Right hindlimb (tissue), 1 donor: ENCODE data around the gene SEC24B.

Source experiments
- DNase-seq: peaks from one replicate; pipeline ENCODE4 v3.0.0-alpha.2; 2018

Gene SEC24B

DNA sequence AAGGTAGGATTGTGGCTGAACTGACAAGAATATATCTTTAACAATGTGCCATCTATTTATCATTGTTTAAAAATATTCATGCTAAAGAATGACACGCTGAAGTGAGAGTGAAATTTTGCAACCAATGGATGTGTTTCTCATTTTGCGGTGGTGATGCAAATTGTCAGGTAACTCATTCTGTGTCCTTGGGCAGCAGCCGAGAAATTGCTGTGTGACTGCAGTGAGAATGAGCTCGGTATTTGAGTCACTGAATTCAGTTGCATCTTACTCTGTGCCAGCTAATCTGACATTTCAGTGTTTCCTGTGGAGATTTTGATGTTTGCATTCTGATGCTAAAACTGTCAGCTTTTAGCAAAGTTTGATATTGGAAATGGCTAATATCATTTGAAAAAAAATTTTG lies 154.6 kb downstream of the SEC24B start:
- DNase-seq = no peak

DNA sequence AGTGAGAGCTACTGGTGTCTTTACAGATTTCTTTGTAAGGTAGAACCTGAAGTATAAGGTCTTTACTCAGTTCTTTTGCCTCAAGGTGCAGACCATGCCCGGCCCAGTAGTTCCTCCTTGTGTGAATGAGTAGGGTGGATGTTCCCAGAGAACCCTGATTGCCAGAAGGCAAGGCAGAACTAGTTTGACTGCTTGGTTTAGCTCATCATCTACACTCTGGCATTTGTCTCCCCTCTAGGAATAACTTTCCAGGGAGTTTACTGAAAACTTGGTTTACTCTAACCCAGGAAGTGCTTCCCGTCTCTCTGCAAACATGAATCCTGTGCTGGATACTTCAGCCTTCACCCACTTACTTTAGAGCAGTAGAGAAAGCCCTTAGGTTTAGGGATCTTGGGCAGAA lies 155.5 kb downstream of the SEC24B start:
- DNase-seq = no peak

DNA sequence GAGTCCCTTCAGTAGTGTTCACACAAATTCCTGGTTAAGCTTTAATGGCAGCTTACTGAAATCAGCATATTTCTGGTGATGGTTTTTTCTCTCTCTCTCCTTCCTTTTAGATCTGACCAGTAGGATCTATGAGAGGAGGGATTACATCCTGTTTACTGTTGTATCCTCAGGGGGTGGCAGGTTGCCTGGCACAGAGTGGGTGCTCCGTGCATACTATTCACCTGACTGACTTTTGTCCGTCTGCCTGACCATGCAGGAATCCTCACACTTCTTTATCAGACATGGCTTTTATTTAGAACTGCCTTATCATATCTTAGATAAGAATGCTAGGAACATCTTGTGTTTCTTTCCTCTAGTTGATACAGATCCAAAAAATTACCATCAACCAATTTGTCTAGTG lies 156.0 kb downstream of the SEC24B start:
- no peak for DNase-seq
